ENCODE data around the gene RABL6. TPM values are rescaled to one million over a fixed set of nuclear protein-coding genes. Genes with fewer than 3 reads are reported as not detected.

Gene RABL6
- total RNA-seq, 2 experiments from 2014 or later, result 113 to 123 TPM

DNA sequence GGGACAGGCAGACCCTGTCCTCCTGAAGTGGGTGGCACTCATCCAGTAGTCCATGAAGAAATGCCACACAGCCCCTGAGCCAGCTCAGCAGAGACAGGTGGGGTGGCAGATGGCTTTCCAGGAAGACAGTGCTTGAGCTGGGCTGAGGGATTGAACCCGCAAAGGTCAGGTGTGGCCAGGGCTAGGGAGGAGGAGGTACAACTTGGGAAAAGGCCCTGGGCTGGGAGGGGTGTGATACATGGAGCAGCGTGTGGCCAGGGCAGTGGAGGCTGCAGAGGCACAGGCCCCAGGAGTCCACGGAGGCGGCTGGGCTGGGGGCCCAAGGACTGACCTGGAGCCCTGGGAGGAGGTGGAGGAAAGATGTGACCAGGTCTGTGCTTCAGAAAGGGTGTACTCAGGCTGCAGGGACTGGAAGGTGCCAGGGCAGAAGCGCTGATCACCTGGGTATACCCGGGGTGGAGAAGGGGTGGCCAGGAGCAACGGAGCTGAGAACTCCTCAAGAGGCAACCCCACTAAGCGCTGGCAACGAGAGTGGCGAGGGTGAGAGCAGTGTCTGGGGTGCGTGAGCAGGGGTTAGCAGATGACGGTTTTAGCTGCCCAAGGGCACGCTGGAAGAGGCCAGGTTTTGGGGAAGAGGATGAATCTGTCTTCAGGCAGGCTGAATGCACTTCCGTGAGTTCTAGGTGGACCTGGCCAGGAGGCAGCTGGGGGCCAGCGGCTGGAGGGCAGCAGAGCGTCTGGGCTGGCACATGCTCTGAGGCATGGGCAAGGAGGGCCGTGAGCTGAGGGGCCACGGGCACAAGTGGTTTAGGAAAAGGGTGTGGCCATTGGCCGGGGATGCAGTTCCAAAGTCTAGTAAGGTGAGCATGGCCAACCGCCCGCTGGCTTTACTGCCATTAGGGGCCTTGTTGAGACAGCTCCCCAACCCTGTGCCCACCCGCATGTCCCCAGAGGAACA is 3.9 kb upstream of the RABL6 start:
- H3K4me3 Mint-ChIP-seq, result no peak overlapping the region
- DNase-seq (no peak), ATAC-seq (no peak)
- H3K27me3 Mint-ChIP-seq, result peaks cover 13% of the 10 kb centered on the region
- peaks cover 33% of the 10 kb centered on the region for H3K4me1 Mint-ChIP-seq
- CTCF ChIA-PET, result interaction anchor here (1.1 to 2.1 kb wide), 3 partner anchors 12 to 225 kb away, joined by 3 to 8 read pairs (median 4); partner anchors contain the start of gene AJM1
- H3K27ac Mint-ChIP-seq, result no peak overlapping the region
- H3K9me3 Mint-ChIP-seq (ENCODE audit: low read depth), result no peaks in the 10 kb centered on the region
- H3K36me3 Mint-ChIP-seq, result peaks cover 4% of the 10 kb centered on the region

GRCh38 chr9:136804509-136805206 is 3.1 kb upstream of the RABL6 start:
- CTCF ChIA-PET, result interaction anchor here (1.1 to 2.1 kb wide), 3 partner anchors 12 to 225 kb away, joined by 3 to 8 read pairs (median 4); partner anchors contain the start of gene AJM1
- H3K27me3 Mint-ChIP-seq, result peaks cover 13% of the 10 kb centered on the region
- H3K4me3 Mint-ChIP-seq, result no peak overlapping the region
- H3K9me3 Mint-ChIP-seq (ENCODE audit: low read depth), result no peaks in the 10 kb centered on the region
- DNase-seq (no peak), ATAC-seq (no peak)
- H3K36me3 Mint-ChIP-seq, result peaks cover 10% of the 10 kb centered on the region
- no peak overlapping the region for H3K27ac Mint-ChIP-seq
- H3K4me1 Mint-ChIP-seq, result peaks cover 42% of the 10 kb centered on the region

DNA sequence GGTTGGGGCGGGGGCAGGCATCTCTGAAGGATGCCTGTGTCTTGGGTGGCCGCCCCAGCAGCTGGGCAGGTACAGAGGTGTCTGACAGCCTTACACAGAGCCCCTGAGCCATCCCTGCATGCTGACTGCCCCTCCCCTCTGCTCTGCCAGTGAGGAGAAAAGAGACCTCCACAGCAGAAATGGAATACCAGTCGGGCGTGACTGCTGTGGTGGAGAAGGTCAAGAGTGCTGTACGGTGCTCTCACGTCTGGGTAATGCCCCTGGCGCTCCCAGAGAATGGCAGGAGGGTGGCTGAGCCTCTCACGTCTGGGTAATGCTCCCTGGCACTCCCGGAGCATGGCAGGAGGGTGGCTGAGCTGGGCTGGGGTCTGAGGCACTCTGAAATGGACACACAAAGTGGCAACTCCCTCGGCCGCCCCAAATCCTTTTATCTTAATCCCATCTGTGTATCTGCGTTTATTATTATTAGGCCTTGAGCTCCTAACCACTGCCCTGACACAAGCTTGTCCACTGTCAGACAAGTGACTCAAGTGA is 2.5 kb upstream of the RABL6 start:
- H3K4me3 Mint-ChIP-seq, result peak overlapping the region; percentile 11
- H3K36me3 Mint-ChIP-seq, result peaks cover 15% of the 10 kb centered on the region
- no peaks in the 10 kb centered on the region for H3K9me3 Mint-ChIP-seq (ENCODE audit: low read depth)
- CTCF ChIA-PET, result interaction anchor here (0.9 to 2.8 kb wide), 5 partner anchors 12 to 259 kb away, joined by 3 to 24 read pairs (median 3); partner anchors contain the start of gene AJM1
- no peak overlapping the region for H3K27ac Mint-ChIP-seq
- no peak for ATAC-seq
- H3K4me1 Mint-ChIP-seq, result peaks cover 45% of the 10 kb centered on the region
- DNase-seq, result no peak
- peaks cover 13% of the 10 kb centered on the region for H3K27me3 Mint-ChIP-seq

DNA sequence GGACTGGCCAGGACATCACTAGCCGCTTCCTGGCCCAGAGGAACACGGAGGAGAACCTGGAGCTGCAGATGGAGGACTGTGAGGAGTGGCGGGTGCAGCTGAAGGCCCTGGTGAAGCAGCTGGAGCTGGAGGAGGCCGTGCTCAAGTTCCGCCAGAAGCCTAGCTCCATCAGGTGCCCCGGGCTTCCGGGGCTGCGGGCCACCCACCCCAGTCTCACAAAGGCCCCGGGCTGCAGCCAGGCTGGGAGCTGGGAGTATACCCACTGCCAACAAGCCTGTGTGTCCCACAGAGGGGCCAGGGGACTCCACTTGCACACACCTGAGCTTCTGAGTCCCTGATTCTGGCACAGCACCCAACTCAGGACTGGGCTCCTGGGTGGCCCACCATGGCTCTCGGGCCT is 1.7 kb upstream of the RABL6 start:
- peak overlapping the region; percentile 82 for H3K4me3 Mint-ChIP-seq
- H3K27me3 Mint-ChIP-seq, result peaks cover 8% of the 10 kb centered on the region
- no peaks in the 10 kb centered on the region for H3K9me3 Mint-ChIP-seq (ENCODE audit: low read depth)
- ATAC-seq (no peak), DNase-seq (no peak)
- peak overlapping the region; percentile 15 for H3K27ac Mint-ChIP-seq
- peaks cover 18% of the 10 kb centered on the region for H3K36me3 Mint-ChIP-seq
- peaks cover 41% of the 10 kb centered on the region for H3K4me1 Mint-ChIP-seq
- CTCF ChIA-PET, result interaction anchor here (0.9 to 4.2 kb wide), 9 partner anchors 9 to 258 kb away, joined by 3 to 28 read pairs (median 4); partner anchors contain the start of gene AJM1

DNA sequence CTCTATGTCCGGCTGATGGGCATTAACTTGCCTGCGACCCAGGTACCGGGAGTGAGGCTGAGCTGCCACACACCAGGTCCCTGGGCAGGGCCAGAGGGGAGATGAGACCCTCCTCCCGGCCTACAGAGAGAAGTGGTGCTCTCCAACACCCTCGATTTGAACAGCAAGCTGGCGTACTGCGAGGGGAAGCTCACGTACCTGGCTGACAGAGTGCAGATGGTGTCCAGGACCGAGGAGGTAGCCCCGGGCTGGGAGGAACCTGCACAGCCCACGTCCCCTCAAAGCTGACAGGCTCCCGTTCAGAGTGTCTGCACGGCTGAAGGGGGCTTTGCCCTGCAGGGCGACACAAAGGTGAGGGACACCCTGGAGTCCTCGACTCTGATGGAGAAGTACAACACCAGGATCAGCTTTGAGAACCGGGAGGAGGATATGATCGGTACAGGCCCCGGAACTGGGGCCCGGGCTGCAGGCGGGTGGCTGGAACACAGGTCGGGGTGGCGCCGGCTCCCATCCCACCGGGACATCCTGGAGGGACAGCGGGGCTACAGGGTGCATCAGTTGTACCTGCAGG is 1.0 kb upstream of the RABL6 start:
- Mint-ChIP-seq H3K27ac (peak overlapping the region; percentile 79), H3K36me3 (peaks cover 18% of the 10 kb centered on the region), H3K9me3 (ENCODE audit: low read depth) (no peaks in the 10 kb centered on the region), H3K4me1 (peaks cover 40% of the 10 kb centered on the region), H3K27me3 (peaks cover 7% of the 10 kb centered on the region), H3K4me3 (peak overlapping the region; percentile 82)
- no peak for ATAC-seq
- CTCF ChIA-PET, result interaction anchor here (1.1 to 4.2 kb wide), 11 partner anchors 9 to 261 kb away, joined by 3 to 28 read pairs (median 5); partner anchors contain the start of gene AJM1
- no peak for DNase-seq

DNA sequence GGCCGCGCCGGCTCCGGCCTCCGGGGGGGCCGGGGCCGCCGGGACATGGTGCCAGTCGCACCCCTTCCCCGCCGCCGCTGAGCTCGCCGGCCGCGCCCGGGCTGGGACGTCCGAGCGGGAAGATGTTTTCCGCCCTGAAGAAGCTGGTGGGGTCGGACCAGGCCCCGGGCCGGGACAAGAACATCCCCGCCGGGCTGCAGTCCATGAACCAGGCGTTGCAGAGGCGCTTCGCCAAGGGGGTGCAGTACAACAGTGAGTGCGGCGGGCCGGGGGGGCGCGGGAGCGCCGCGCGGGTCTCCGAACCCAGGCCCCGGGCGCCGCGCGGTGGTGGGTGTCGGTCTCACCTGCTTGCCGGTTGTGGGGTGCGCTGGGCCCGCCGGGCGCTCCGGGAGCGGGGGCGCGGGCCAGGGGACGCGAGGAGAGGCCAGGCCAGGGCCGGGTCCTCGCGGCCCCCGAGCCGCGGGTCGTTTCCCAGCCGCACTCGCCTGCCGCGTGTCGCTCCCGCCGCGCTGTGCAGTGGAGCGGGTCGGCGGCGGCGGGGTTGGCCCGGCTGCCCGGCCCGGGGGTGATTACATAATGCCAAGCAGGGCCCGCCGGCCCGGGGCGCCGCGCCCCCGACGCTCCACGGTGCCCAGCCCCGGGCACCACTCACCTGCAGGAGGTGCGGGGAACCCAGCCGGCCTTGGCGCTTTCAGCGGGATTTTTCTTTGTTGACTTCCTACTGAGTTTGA is 492 bp downstream of the RABL6 start:
- peak; percentile 35 for ATAC-seq
- Mint-ChIP-seq H3K36me3 (peaks cover 24% of the 10 kb centered on the region), H3K4me1 (peaks cover 50% of the 10 kb centered on the region), H3K9me3 (ENCODE audit: low read depth) (no peaks in the 10 kb centered on the region), H3K4me3 (peak overlapping the region; percentile 74), H3K27me3 (no peaks in the 10 kb centered on the region), H3K27ac (peak overlapping the region; percentile 66)
- CTCF ChIA-PET, result interaction anchor here (0.9 to 4.2 kb wide), 12 partner anchors 8 to 260 kb away, joined by 3 to 28 read pairs (median 6); partner anchors contain the start of gene AJM1
- DNase-seq, result peak; percentile 58

GRCh38 chr9:136808806-136809158 is 1.0 kb downstream of the RABL6 start:
- peaks cover 56% of the 10 kb centered on the region for H3K4me1 Mint-ChIP-seq
- no peaks in the 10 kb centered on the region for H3K9me3 Mint-ChIP-seq (ENCODE audit: low read depth)
- H3K4me3 Mint-ChIP-seq, result peak overlapping the region; percentile 71
- ATAC-seq (no peak), DNase-seq (no peak)
- CTCF ChIA-PET, result interaction anchor here (0.7 to 4.2 kb wide), 6 partner anchors 9 to 261 kb away, joined by 3 to 28 read pairs (median 6); partner anchors contain the start of genes AJM1 and SAPCD2
- H3K27me3 Mint-ChIP-seq, result no peaks in the 10 kb centered on the region
- peak overlapping the region; percentile 35 for H3K27ac Mint-ChIP-seq
- peaks cover 27% of the 10 kb centered on the region for H3K36me3 Mint-ChIP-seq

DNA sequence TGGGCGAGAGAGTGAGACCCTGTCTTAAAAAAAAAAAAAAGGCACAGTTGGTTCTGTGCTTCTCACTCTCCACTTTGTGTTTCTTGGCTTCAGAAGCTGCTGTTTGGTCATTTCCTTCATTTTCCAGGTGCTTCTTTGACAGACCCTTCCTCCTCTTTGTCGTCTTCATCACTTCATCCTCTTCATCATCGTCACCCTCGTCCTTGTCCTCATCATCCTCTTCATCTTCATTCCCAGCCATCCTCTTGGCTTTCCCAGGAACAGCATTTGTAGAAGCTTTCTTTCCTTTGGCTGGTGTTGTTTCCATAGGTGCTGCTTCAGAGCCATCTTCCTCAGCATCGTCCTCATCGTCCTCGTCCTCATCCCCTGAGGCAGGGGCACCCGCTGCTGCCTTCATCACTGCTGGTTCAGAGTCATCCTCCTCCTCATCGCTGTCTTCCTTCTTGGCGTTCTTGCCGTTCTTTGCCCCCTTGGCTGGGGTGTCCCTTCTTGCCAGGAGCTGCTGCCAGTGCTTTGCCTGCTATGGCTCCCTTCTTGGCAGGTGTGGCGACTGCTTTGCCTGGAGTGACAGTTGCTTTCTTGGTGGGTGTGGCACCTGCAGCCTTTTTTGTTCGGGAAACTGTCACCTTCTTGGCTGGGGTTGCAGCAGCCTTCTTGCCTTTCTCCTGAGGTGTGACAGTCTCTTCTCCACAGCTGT is 7.1 kb downstream of the RABL6 start:
- Mint-ChIP-seq H3K27ac (peak overlapping the region; percentile 35), H3K36me3 (peaks cover 30% of the 10 kb centered on the region), H3K27me3 (no peaks in the 10 kb centered on the region), H3K9me3 (ENCODE audit: low read depth) (no peaks in the 10 kb centered on the region), H3K4me1 (peaks cover 38% of the 10 kb centered on the region), H3K4me3 (no peak overlapping the region)
- no peak for ATAC-seq
- CTCF ChIA-PET, result interaction anchor here (0.9 to 3.3 kb wide), 6 partner anchors 8 to 220 kb away, joined by 3 to 13 read pairs (median 5); partner anchors contain the start of gene AJM1
- no peak for DNase-seq

- Mint-ChIP-seq H3K4me3 (no peak overlapping the region), H3K27ac (no peak overlapping the region), H3K4me1 (peaks cover 34% of the 10 kb centered on the region), H3K9me3 (ENCODE audit: low read depth) (no peaks in the 10 kb centered on the region), H3K27me3 (no peaks in the 10 kb centered on the region), H3K36me3 (peaks cover 27% of the 10 kb centered on the region)
- ATAC-seq (no peak), DNase-seq (no peak)
- CTCF ChIA-PET, result interaction anchor here (0.9 to 3.3 kb wide), 6 partner anchors 9 to 220 kb away, joined by 3 to 13 read pairs (median 5); partner anchors contain the start of gene AJM1
Measured at GRCh38 chr9:136815422-136815782, 7.7 kb downstream of the RABL6 start.

DNA sequence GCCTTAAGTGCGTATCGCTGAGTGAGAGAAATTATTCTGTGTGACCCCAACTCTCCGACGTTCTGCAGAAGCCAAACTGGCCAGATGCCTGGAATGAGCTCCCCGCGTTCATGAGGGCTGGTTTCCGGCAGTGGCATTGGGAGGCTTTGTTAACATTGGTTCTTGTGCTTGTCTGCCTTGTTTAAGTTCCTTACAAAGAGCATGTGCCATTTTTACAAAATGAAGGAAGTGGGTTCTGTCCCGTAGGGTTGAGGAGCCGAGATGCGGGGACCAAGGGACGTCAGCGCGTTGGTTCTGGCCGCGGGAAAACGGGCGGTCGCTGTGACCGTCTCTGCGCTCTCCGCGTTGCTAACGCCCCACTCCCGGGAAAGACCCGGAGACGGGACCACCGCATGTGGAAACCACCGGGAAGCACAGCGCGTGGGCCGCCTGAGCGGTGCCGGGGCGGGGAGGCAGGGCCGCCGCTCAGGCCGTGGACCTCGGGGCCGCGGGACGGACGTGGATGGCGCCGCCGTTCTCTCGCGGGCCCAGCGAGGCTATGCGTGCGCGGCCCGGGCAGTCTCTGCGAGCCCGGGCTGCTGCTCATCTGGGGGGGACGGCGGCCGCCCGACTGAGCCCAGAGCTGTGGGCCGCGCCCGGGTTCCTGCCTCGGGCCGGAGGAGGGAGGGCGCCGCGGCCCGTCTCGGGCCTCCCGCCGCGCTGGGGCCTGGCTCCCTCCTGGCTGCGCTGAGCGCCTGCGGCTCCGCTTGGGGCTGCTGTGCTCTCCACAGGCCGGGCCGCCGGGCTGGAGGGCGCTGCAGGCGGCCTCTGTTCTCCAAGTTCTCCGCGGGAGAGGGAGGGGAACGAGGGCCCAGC is 13.4 kb downstream of the RABL6 start:
- DNase-seq, result no peak
- no peaks in the 10 kb centered on the region for H3K9me3 Mint-ChIP-seq (ENCODE audit: low read depth)
- CTCF ChIA-PET, result interaction anchor here (1.9 to 2.8 kb wide), 3 partner anchors 12 to 208 kb away, joined by 5 to 8 read pairs (median 7); partner anchors contain the start of gene AJM1
- H3K36me3 Mint-ChIP-seq, result peaks cover 9% of the 10 kb centered on the region
- H3K4me3 Mint-ChIP-seq, result no peak overlapping the region
- H3K4me1 Mint-ChIP-seq, result peaks cover 4% of the 10 kb centered on the region
- no peaks in the 10 kb centered on the region for H3K27me3 Mint-ChIP-seq
- no peak for ATAC-seq
- no peak overlapping the region for H3K27ac Mint-ChIP-seq

Data from activated CD8-positive, alpha-beta memory T cell treated with anti-CD3 and anti-CD28 coated beads, Interleukin-2, amount 10 ng/mL, durations not matched to agents 7 days and 5 days (primary cell).